K562 (cell line): Measurements from ENCODE around the gene PPM1H. TPM values are rescaled to one million over a fixed set of nuclear protein-coding genes. Genes with fewer than 3 reads are reported as not detected.

Experiments
- ATAC-seq: fragments of 200-7000 bp; cut with Tn5 transposase; 3 replicates; pipeline ENCODE4 v1.9.1; 2020; ENCODE audit warnings: moderate library complexity
- BruUV-seq: library from RNA; stranded (reverse); fragments of 400-500 nt; replicated peaks from 2 replicates; lab custom pipeline; 2021; lab: Mats Ljungman, UMichigan
- CTCF ChIA-PET: fragments of 300-600 bp; formaldehyde crosslinking; extraction: SDS; loops from one replicate; lab custom pipeline; 2021; ENCODE audit warnings: low intra/inter-chr PET ratio; lab: Yijun Ruan, JAX
- POLR2A ChIA-PET: fragments of 300-600, 350-650 bp; sonication (Branson Sonifier 250); formaldehyde crosslinking; extraction: SDS; loops from one replicate; lab custom pipeline; 2021; ENCODE audit warnings: antibody characterized with exemption, inconsistent platforms; lab: Yijun Ruan, JAX
- DNase-seq, 4 experiments: peaks; one replicate each; pipeline versions ENCODE4 v3.0.0 to v3.0.0-alpha.2; 2011 to 2018; ENCODE audit warnings: low spot score in 3 of 4, mixed read lengths in 3 of 4; ENCODE audit errors: extremely low read depth in 1 of 4
- FAIRE-seq: peaks from 2 replicates; lab custom pipeline; 2011; peaks lifted over from hg19 to GRCh38; lab: Jason Lieb, UNC
- H2AFZ ChIP-seq: 2 replicates; pipeline ENCODE4 v1.6.0; 2011; ENCODE audit warnings: low read depth, low read length, control low read depth, inconsistent platforms
- H3K27ac ChIP-seq: fragments of 200-600 bp; 3 replicates; pipeline ENCODE4 v1.8.0; 2011; ENCODE audit warnings: low read depth, mild to moderate bottlenecking, control low read depth, inconsistent platforms, low read length, moderate library complexity, mixed read lengths; ENCODE audit errors: extremely low read depth
- H3K27me3 ChIP-seq, 2 experiments: fragments of 300-600 bp in 1 of 2; 2 replicates in 1 of 2; 3 replicates in 1 of 2; pipeline versions ENCODE4 v1.6.0 to v1.8.0; 2011; ENCODE audit warnings: inconsistent platforms in 2 of 2, low read length in 2 of 2, mild to moderate bottlenecking in 1 of 2, mixed read lengths in 1 of 2, moderate library complexity in 1 of 2; ENCODE audit not compliant: control insufficient read depth in 2 of 2, insufficient read depth in 2 of 2
- H3K36me3 ChIP-seq: fragments of 300-600 bp; 3 replicates; pipeline ENCODE4 v1.8.0; 2011; ENCODE audit warnings: mild to moderate bottlenecking, low read length, inconsistent platforms; ENCODE audit not compliant: control insufficient read depth, insufficient read depth
- H3K4me1 ChIP-seq, 2 experiments: fragments of 200-600 bp in 1 of 2; replicated peaks in 1 of 2; 2 replicates in 1 of 2; 3 replicates in 1 of 2; pipeline versions ENCODE4 v1.5.1 to v1.8.0; 2011; ENCODE audit warnings: inconsistent platforms in 2 of 2, low read length in 2 of 2, mild to moderate bottlenecking in 1 of 2, mixed read lengths in 1 of 2, moderate library complexity in 1 of 2; ENCODE audit not compliant: control insufficient read depth in 2 of 2, insufficient read depth in 2 of 2
- H3K4me2 ChIP-seq: 2 replicates; pipeline ENCODE4 v1.6.1; 2011; ENCODE audit warnings: low read length, control low read depth, inconsistent platforms, mixed read lengths; ENCODE audit not compliant: insufficient read depth
- H3K4me3 ChIP-seq: fragments of 200-600 bp; sonication (generic), shearing (Covaris generic); 2 replicates; pipeline ENCODE4 v1.5.1; 2016; ENCODE audit warnings: control low read depth, inconsistent platforms
- H3K79me2 ChIP-seq: fragments of 200-600 bp; 3 replicates; pipeline ENCODE4 v1.8.0; 2011; ENCODE audit warnings: low read length, inconsistent platforms; ENCODE audit not compliant: control insufficient read depth, insufficient read depth
- H3K9ac ChIP-seq, 2 experiments: 2 replicates each; pipeline versions ENCODE4 v1.6.0 to v1.6.1; 2011; ENCODE audit warnings: low read depth in 2 of 2, low read length in 2 of 2, control low read depth in 1 of 2, inconsistent platforms in 1 of 2, mild to moderate bottlenecking in 1 of 2, mixed read lengths in 1 of 2; ENCODE audit not compliant: insufficient read depth in 1 of 2
- H3K9me1 ChIP-seq: one replicate; pipeline ENCODE4 v1.6.0; 2011; ENCODE audit warnings: inconsistent platforms, mild to moderate bottlenecking, low read length, moderate library complexity; ENCODE audit not compliant: control insufficient read depth, insufficient read depth
- H3K9me3 ChIP-seq: replicated peaks from 2 replicates; pipeline ENCODE4 v1.5.1; 2011; ENCODE audit warnings: low read depth, low read length, inconsistent platforms; ENCODE audit not compliant: control insufficient read depth, insufficient read depth
- H4K20me1 ChIP-seq: replicated peaks from 2 replicates; pipeline ENCODE4 v1.6.1; 2011; ENCODE audit warnings: low read length, inconsistent platforms, mixed read lengths; ENCODE audit not compliant: control insufficient read depth, insufficient read depth
- DPF2 ChIP-seq: fragments of 450-650 bp; IDR thresholded peaks from 2 replicates; pipeline ENCODE4 v1.6.1; 2016
- FUS ChIP-seq: fragments of 200-400 bp; formaldehyde crosslinking; optimal IDR thresholded peaks from 2 replicates; pipeline ENCODE3; 2017; ENCODE audit warnings: low read depth, low read length
- HNRNPH1 ChIP-seq: fragments of 200-400 bp; formaldehyde crosslinking; optimal IDR thresholded peaks from 2 replicates; pipeline ENCODE3; 2017; ENCODE audit warnings: low read depth, mild to moderate bottlenecking, low read length, moderate library complexity
- KLF6 ChIP-seq: fragments of 250-450 bp; sonication (Bioruptor Pico); IDR thresholded peaks from 2 replicates; pipeline ENCODE4 v1.4.0; 2020; ENCODE audit warnings: mild to moderate bottlenecking, moderate library complexity, borderline replicate concordance
- NCOA6 ChIP-seq: fragments of 450-650 bp; IDR thresholded peaks from 2 replicates; pipeline ENCODE4 v1.6.1; 2017; ENCODE audit warnings: mild to moderate bottlenecking
- RB1 ChIP-seq: fragments of 450-650 bp; IDR thresholded peaks from 2 replicates; pipeline ENCODE4 v1.6.1; 2017; ENCODE audit warnings: low read depth, mild to moderate bottlenecking
- RFX1 ChIP-seq: fragments of 450-650 bp; IDR thresholded peaks from 2 replicates; pipeline ENCODE4 v1.6.1; 2016; ENCODE audit warnings: mild to moderate bottlenecking, moderate library complexity
- SIN3B ChIP-seq: fragments of 450-650 bp; IDR thresholded peaks from 2 replicates; pipeline ENCODE4 v1.6.1; 2017; ENCODE audit warnings: low read depth, mild to moderate bottlenecking, moderate library complexity
- ZNF124 ChIP-seq: sonication (generic); formaldehyde crosslinking; IDR thresholded peaks from 2 replicates; pipeline ENCODE4 v1.8.1; 2022; ENCODE audit warnings: missing genetic modification reagents
- ZNF282 ChIP-seq: sonication (generic); formaldehyde crosslinking; IDR thresholded peaks from 2 replicates; pipeline ENCODE4 v1.8.1; 2023; ENCODE audit warnings: missing genetic modification reagents
- WGBS: fragments of 100-300 bp; shearing (Covaris generic); methylation state at CpG from one replicate; pipeline ENCODE4 v1.1.6; 2016; ENCODE audit warnings: low coverage, mixed read lengths; ENCODE audit not compliant: insufficient coverage; ENCODE audit errors: missing lambda C conversion rate; 5-methylcytosine and 5-hydroxymethylcytosine counted together
- in situ Hi-C: fragments of 300-500 bp; cut with MboI; formaldehyde crosslinking; loops from 4 replicates; pipeline ENCODE4 v1.15.0; 2018; ENCODE audit warnings: inconsistent platforms, mixed read lengths
- intact Hi-C: fragments of 100-400 bp; cut with micrococcal nuclease; formaldehyde crosslinking; loops from 2 replicates; pipeline ENCODE4 v1.14.2; 2022
- polyA plus RNA-seq, 8 experiments: library from polyadenylated mRNA; depleted of rRNA in 4 of 8; stranded (reverse) in 5 of 8; unstranded in 3 of 8; fragments of >200 nt; fragmentation: Nextera tagmentation in 2 of 8; fragmentation: Illumina TruSeq in 1 of 8; extraction: Ambion mirVana in 2 of 8; extraction: Trizol in 1 of 8; gene quantifications; 2 replicates each; pipeline versions ENCODE4 v1.2.1 to v1.2.3, GENCODE V29; 2011 to 2014; ENCODE audit warnings: inconsistent platforms in 1 of 8, missing spikeins in 1 of 8
- total RNA-seq, 7 experiments: library from RNA; depleted of rRNA in 6 of 7; stranded (reverse); fragments of >200 nt in 6 of 7; fragmentation: Illumina TruSeq in 2 of 7; extraction: Trizol in 2 of 7; gene quantifications; 2 replicates each; pipeline versions ENCODE4 v1.2.1 to v1.2.3, GENCODE V29; 2011 to 2021; ENCODE audit warnings: low replicate concordance in 1 of 7
- TF ChIP-seq, protein P1 (sequence below): fragments of 450-650 bp; IDR thresholded peaks from 2 replicates; pipeline ENCODE4 v1.6.1; 2016; ENCODE audit warnings: borderline replicate concordance
- TF ChIP-seq, protein P2 (sequence below), 2 experiments: IDR thresholded peaks in 1 of 2; conservative IDR thresholded peaks in 1 of 2; 2 replicates each; pipeline ENCODE4 v1.6.1; 2016; ENCODE audit warnings: low read depth in 2 of 2, mild to moderate bottlenecking in 1 of 2, missing compliant biosample characterization in 1 of 2, missing genetic modification characterization in 1 of 2, moderate library complexity in 1 of 2
- TF ChIP-seq, protein P3 (sequence below): IDR thresholded peaks from 2 replicates; pipeline ENCODE4 v1.6.1; 2016; ENCODE audit warnings: missing genetic modification characterization, missing compliant biosample characterization

PPM1H gene
- total and polyA plus RNA-seq, 9 of the 15 experiments (the other 6 are each of a cell fraction or from before 2014, with no cell fraction given), result 5.3 to 29.3 (median 11.3) TPM

DNA sequence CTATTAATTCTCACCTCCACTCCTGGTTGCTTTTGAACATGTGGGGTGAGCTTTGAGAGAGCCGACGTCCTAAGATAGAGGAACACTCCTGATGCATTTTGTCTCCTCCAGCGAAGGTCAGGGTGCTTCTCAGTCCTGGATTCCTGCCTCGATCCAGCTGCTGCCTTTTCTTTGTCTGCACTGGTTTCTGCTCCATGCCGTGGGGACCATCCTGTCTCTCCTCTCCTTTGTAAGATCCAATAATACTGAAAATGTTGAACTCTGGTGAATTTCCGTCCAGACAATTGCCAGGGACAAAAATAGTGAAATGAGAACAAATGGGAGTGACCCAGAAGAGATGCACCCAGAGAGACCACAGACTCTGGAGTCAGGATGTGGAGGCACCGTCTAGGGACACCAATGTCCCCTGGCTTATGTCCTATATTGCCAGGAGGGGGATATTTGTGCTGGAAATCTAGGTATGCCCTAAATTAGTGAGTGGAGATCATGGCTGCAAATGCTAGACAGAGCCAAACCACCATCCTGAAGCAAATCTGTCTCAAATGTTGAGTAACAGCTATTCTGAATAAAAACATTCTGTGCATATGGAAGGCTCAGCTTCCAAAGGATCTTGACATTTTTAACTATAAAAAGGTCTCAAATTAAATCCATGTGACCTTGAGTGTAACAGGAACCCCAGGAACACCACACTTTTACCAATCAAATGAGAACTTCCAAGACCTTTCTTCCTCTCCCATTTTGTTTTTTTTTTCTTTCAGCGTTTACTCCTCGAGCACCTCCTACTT, 170.9 kb downstream of the PPM1H start (continued):
- TF ChIP-seq FUS, result no peak
- TF ChIP-seq, protein P1, sequence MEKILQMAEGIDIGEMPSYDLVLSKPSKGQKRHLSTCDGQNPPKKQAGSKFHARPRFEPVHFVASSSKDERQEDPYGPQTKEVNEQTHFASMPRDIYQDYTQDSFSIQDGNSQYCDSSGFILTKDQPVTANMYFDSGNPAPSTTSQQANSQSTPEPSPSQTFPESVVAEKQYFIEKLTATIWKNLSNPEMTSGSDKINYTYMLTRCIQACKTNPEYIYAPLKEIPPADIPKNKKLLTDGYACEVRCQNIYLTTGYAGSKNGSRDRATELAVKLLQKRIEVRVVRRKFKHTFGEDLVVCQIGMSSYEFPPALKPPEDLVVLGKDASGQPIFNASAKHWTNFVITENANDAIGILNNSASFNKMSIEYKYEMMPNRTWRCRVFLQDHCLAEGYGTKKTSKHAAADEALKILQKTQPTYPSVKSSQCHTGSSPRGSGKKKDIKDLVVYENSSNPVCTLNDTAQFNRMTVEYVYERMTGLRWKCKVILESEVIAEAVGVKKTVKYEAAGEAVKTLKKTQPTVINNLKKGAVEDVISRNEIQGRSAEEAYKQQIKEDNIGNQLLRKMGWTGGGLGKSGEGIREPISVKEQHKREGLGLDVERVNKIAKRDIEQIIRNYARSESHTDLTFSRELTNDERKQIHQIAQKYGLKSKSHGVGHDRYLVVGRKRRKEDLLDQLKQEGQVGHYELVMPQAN, result no peak

DNA sequence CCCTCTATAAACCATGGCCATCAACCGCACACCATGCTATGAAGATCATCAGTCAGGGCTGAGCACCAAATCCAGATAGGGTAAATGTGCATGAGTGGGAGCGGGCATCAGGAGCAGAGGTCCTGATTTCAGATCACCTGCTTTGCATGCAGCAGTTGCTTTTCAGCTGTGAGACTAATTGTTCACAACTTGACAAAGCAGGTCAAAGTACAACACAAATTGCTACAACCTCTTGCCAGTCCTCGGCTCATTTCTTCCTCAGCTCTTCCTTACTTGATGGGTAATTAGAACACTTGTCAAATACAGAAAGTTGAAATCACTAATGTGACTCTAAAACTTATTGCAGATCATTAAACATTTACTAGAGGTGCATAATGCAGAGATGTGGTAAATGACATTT, 171.6 kb downstream of the PPM1H start:
- H3K9me1 ChIP-seq, result no peaks in the 10 kb centered on the region
- in situ Hi-C loops (no loop called here), intact Hi-C loops (no loop called here)
- H3K9ac ChIP-seq, result no peak overlapping the region
- ATAC-seq, result no peak
- H3K27ac ChIP-seq, result no peak overlapping the region
- BruUV-seq, result no TSS peak
- H4K20me1 ChIP-seq, result 0 out of 2 replicates have a peak, but pooled peaks cover 4% of the 10 kb centered on the region
- H3K36me3 ChIP-seq, result no peaks in the 10 kb centered on the region
- ChIA-PET POLR2A (no interaction called here), CTCF (no interaction called here)
- DNase-seq, result no peak
- peaks cover 0 to 7% of the 10 kb centered on the region in 2 experiments; a peak in 3 of 5 replicates for H3K4me1 ChIP-seq
- no peaks in the 10 kb centered on the region for H3K9me3 ChIP-seq
- WGBS, result 46% methylated on average over 3 of the region's 3 CpGs
- peaks cover 0 to 3% of the 10 kb centered on the region in 2 experiments; a peak in 1 of 5 replicates for H3K27me3 ChIP-seq
- no peaks in the 10 kb centered on the region for H3K79me2 ChIP-seq
- no peak for FAIRE-seq
- H3K4me3 ChIP-seq, result no peak overlapping the region
- H2AFZ ChIP-seq, result no peak overlapping the region
- H3K4me2 ChIP-seq, result no peak overlapping the region
- TF ChIP-seq KLF6 (no peak), ZNF282 (CRISPR knock-in tag) (no peak), NCOA6 (no peak), ZNF124 (CRISPR knock-in tag) (no peak), HNRNPH1 (no peak), RB1 (no peak), DPF2 (no peak), RFX1 (no peak), SIN3B (no peak)
- TF ChIP-seq, protein P2, sequence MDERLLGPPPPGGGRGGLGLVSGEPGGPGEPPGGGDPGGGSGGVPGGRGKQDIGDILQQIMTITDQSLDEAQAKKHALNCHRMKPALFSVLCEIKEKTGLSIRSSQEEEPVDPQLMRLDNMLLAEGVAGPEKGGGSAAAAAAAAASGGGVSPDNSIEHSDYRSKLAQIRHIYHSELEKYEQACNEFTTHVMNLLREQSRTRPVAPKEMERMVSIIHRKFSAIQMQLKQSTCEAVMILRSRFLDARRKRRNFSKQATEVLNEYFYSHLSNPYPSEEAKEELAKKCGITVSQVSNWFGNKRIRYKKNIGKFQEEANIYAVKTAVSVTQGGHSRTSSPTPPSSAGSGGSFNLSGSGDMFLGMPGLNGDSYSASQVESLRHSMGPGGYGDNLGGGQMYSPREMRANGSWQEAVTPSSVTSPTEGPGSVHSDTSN (CRISPR knock-in tag; IDR thresholded peaks at IDR 0.05; ENCODE audit: low read depth), result no peak
- TF ChIP-seq, protein P2 (tag; conservative IDR thresholded peaks at IDR 0.05; ENCODE audit: low read depth), result no peak
- TF ChIP-seq, protein P3, sequence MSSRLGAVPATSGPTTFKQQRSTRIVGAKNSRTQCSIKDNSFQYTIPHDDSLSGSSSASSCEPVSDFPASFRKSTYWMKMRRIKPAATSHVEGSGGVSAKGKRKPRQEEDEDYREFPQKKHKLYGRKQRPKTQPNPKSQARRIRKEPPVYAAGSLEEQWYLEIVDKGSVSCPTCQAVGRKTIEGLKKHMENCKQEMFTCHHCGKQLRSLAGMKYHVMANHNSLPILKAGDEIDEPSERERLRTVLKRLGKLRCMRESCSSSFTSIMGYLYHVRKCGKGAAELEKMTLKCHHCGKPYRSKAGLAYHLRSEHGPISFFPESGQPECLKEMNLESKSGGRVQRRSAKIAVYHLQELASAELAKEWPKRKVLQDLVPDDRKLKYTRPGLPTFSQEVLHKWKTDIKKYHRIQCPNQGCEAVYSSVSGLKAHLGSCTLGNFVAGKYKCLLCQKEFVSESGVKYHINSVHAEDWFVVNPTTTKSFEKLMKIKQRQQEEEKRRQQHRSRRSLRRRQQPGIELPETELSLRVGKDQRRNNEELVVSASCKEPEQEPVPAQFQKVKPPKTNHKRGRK (tag), result no peak
